Measurements from ENCODE around the gene ARHGAP8.
"Not testable (repeated sequence)": the region's sequence is repeated elsewhere in the genome, so short reads cannot be mapped to it uniquely, and the experiment has no call there.

The ARHGAP8 gene

GRCh38 chr22:44838316-44839016 is 86.1 kb downstream of the ARHGAP8 start:
- DNase-seq, result no peak

- no peak for DNase-seq
Measured at GRCh38 chr22:44839061-44839460, 86.7 kb downstream of the ARHGAP8 start.

DNA sequence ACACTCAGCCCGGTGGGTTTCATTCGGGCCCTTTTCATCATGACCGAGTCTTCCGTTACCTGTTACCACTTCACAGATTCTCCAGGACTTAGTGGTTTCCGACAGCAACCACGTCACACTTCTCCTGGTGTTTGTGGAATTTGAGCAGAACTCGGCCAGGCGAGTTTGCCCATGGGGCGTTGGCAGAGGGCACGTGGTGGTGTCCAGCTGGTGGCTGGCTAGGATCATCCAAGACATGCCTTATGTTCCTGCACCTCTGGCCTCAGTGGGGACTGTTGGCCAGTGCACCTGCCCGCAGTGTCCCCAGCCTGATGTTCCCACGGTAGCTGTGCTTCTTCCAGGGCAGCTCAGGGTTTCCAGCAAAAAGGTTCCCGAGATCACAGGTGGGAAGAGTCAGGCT is 87.3 kb downstream of the ARHGAP8 start:
- no peak for DNase-seq

- DNase-seq, result no peak
Measured at GRCh38 chr22:44840611-44841322, 88.4 kb downstream of the ARHGAP8 start.

GRCh38 chr22:44842417-44842816 is 90.0 kb downstream of the ARHGAP8 start:
- no peak for DNase-seq

GRCh38 chr22:44845191-44845590 is 92.8 kb downstream of the ARHGAP8 start:
- no peak for DNase-seq

DNA sequence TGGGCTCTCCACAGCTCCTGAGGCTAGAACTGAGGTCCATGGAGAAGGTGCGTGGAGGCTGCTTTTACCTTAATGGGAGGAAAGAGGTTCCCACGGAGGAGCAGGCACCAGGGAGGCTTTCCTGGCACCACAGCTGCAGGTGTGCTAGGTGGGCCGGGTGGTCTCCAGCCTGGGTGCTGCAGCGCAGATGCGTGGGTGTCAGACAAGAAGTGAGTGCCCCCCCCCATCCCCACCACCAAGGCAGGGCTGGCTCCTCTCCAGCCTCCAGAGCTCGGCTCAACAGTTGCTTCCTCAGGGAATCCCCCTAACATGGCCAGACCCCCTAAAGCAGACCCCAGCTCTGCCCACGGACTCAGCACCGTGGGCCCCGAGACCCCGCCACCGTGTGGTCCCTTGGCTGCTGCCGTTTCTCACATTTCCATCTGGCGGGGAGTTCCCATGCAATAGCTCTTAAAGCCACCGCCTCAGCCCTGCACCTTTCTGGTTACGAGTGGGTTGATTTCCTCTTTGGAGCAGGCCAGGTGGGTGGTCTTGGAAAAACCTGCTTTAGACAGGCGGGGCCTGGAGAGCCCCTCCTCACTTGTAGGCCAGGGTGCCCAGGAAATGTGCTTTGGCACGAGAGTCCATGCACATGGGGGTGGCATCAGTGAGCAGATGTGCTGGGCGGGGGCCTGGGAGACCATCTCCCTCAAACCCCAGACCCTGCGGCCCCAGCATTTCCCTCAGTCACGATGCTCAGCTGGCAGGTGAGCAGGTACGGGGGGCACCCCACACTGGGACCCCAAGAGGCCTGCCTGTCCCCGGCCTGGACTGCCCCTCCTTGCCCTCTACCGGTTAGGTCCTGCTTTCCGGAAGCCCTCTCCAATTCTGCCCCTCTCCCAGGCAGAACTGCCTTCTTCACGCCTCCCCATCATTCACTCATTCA is 93.7 kb downstream of the ARHGAP8 start:
- no peak for DNase-seq

GRCh38 chr22:44846726-44847275 is 94.4 kb downstream of the ARHGAP8 start:
- no peak for DNase-seq

DNA sequence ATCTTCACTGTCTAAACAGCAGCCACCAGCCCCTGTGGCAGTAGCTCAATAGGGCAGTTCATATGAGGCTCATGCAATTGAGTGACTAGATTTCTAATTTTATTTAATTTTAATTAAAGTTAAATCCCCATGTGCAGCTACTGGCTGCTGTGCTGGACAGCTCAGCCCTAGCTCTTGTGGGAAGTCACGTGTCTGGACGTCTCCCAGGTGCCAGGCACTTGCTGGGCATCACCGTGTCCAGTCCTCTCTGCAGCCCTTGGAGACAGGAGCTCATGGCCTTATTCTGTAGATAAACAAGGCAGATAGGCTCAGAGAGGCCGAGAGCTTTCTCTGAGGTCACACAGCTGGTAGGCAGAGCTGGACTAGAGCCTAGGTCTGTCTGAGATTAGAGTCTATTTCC is 95.0 kb downstream of the ARHGAP8 start:
- no peak for DNase-seq

- no peak for DNase-seq
Measured at GRCh38 chr22:44847892-44848291, 95.5 kb downstream of the ARHGAP8 start.

DNA sequence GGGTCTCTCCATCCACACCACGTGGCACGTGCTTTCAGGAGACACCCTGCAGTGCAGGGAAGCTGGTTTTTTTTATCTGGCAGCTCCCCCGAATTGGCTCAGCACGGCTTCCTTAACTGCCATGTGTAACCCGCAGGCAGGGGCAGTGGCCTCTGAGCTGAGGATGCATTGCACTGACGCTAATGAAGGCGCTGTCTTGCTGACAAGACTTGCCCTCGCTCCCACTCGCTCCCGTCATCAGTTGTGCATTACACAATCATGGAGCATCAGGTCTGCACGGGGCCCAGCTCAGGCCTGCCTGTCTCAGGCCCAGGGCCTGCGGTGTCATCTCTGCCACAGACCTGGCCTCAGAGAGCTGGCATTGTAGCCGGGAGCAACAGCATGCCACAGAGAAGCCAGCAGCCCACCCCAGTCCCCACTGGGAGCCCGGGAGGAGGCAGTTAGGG is 95.9 kb downstream of the ARHGAP8 start:
- DNase-seq, result no peak

- DNase-seq, result no peak
Measured at GRCh38 chr22:44848791-44849420, 96.5 kb downstream of the ARHGAP8 start.

- DNase-seq, result no peak
Measured at GRCh38 chr22:44850946-44851345, 98.6 kb downstream of the ARHGAP8 start.

GRCh38 chr22:44854641-44855040 is 102.3 kb downstream of the ARHGAP8 start:
- DNase-seq, result not testable (repeated sequence)

GRCh38 chr22:44855855-44856254 is 103.5 kb downstream of the ARHGAP8 start:
- no peak for DNase-seq

- not testable (repeated sequence) for DNase-seq
Measured at GRCh38 chr22:44858819-44859218, 106.4 kb downstream of the ARHGAP8 start.

DNA sequence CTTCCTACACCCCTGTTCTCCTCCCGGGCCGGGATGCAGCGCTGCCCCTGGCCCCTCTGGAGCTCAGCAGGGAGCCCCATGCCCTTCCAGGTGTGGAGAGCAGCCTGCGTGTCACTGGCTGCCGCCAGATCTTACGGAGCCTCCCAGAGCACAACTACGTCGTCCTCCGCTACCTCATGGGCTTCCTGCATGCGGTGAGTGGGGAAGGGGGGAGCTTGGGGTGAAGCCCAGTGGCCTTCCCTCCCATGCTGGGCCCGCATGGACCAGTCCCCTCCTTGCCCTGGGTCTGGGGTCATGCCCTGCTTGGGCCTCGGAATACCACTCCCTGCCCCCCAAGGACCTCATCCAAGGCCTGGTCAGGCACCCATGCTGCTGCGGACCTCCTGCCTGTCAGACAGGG is 107.3 kb downstream of the ARHGAP8 start:
- DNase-seq, result no peak

GRCh38 chr22:44860311-44860710 is 107.9 kb downstream of the ARHGAP8 start:
- DNase-seq, result no peak

GRCh38 chr22:44861245-44861644 is 108.9 kb downstream of the ARHGAP8 start:
- DNase-seq, result no peak

GRCh38 chr22:44862281-44862680 is 109.9 kb downstream of the ARHGAP8 start:
- DNase-seq, result no peak

DNA sequence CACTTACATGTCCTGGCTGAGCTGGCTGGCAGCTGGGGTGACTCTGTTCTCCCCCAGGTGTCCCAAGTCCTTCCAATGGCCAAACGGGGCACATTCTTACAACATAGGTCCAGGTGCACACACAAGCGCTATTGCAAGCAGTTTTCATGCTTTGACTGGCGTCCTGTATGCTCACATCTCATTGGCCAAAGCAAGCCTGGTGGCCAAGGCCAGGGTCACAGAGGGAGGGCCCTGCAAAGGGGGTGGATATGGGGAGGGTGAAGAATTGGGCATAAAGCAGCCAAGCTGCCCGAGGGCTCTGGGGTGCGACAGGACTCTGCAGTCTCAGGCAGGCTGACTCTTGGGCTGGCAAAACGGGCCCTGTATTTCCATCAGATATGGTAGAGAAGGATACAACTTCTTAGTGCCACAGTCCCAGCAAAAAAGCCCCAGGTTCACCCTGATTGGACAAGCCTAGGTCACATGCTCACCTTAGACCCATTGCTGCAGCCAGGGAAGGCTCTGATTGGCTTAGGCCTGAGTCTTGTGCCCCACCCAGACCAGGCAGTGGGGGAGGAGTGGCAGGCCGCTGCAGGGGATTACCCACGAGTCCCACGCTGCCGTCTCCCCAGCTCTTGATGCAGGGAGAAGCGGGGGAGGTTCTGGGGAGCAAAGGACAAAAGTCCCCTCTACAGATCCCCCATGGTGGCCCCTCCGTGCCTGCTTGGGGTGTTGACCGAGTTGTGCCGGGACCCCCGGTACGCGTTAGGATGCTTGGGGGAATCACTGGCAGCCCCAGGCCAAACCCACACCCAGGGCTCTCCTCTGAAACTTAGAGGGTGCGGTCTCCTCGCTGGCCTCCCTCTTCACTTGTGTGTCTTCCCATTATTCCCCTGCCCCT is 110.8 kb downstream of the ARHGAP8 start:
- no peak for DNase-seq
